Activated naive CD8-positive, alpha-beta T cell (primary cell): ENCODE measurements around the gene WDR36.

Experiments used
- H3K27ac Mint-ChIP-seq: one replicate; pipeline ENCODE4 v1.8.0; 2021; ENCODE audit warnings: mixed read lengths
- H3K27me3 Mint-ChIP-seq: one replicate; pipeline ENCODE4 v1.8.0; 2021; ENCODE audit warnings: mixed read lengths
- H3K36me3 Mint-ChIP-seq: one replicate; pipeline ENCODE4 v1.8.0; 2021; ENCODE audit warnings: mixed read lengths
- H3K4me1 Mint-ChIP-seq: one replicate; pipeline ENCODE4 v1.8.0; 2021; ENCODE audit warnings: low read depth, mixed read lengths
- H3K4me3 Mint-ChIP-seq: one replicate; pipeline ENCODE4 v1.8.0; 2021; ENCODE audit warnings: mild to moderate bottlenecking, mixed read lengths
- H3K9me3 Mint-ChIP-seq: one replicate; pipeline ENCODE4 v1.8.0; 2021; ENCODE audit warnings: low read depth, mixed read lengths

Gene WDR36

DNA sequence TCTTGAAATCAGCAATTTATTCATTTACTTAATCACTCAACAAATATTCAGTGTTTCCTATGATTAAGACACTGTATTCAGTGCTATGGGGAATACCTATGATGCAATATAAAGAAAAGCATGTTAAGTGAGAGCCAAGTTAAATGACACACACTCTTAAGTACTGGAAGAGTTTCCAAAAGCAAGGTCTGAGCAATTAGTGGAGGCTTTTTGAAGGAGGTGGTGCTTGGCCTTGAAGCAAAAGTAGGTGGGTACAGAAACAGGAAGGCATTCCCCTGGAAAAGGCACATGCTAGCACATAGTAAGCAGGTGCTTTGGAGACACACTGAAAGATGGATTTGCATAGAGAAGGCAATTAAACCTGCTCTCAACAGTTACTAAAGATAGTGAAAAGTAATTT lies 16.6 kb upstream of the WDR36 start:
- H3K36me3 Mint-ChIP-seq = peaks cover 2% of the 10 kb centered on the region
- no peaks in the 10 kb centered on the region for H3K9me3 Mint-ChIP-seq
- H3K4me1 Mint-ChIP-seq = peaks cover 38% of the 10 kb centered on the region
- H3K4me3 Mint-ChIP-seq = peak overlapping the region; percentile 25
- peak overlapping the region; percentile 28 for H3K27ac Mint-ChIP-seq
- peaks cover 33% of the 10 kb centered on the region for H3K27me3 Mint-ChIP-seq

DNA sequence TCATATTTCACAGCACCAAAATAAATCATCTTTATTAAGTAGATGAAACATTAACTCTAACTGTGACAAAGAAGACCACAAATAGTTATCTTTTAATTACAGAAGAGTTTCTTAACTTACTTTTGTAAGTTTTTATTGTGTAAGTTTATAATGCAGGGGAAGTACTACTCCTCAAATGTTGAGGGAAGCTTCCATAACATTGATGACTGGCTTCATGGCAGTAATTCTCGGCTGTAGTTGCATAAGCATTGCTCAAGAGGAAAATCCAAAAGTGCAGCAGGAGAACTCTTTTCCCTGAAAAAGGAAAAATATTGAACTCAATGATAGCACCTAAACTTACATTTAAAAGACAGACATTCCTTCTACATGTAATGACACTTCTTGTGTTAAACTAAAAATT lies 16.1 kb upstream of the WDR36 start:
- H3K27ac Mint-ChIP-seq = no peak overlapping the region
- no peak overlapping the region for H3K4me3 Mint-ChIP-seq
- peaks cover 30% of the 10 kb centered on the region for H3K27me3 Mint-ChIP-seq
- peaks cover 2% of the 10 kb centered on the region for H3K36me3 Mint-ChIP-seq
- H3K9me3 Mint-ChIP-seq = no peaks in the 10 kb centered on the region
- peaks cover 32% of the 10 kb centered on the region for H3K4me1 Mint-ChIP-seq

- H3K27me3 Mint-ChIP-seq = peaks cover 23% of the 10 kb centered on the region
- H3K4me1 Mint-ChIP-seq = peaks cover 23% of the 10 kb centered on the region
- no peaks in the 10 kb centered on the region for H3K9me3 Mint-ChIP-seq
- H3K27ac Mint-ChIP-seq = no peak overlapping the region
- no peak overlapping the region for H3K4me3 Mint-ChIP-seq
- H3K36me3 Mint-ChIP-seq = peaks cover 2% of the 10 kb centered on the region
Observed at GRCh38 chr5:111077678-111078077, 14.5 kb upstream of the WDR36 start.

DNA sequence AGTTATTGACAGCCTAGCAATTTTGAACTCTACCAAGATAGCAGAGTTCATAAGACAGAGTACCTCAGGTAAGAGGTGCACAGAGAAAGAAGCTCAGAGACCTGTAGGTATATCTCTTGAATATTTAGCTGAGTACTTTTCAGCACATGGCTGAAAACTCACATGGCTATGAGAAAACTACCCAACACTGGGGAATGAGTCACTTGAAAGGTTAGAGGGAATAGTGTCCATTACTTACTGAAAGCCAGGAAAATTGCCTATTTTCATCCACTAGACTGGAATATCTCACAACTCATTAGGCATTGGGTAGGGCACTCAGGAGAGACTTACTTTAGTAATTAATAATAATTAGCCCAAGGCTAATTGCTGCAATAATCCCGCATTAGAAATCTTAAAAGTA lies 12.3 kb upstream of the WDR36 start:
- Mint-ChIP-seq H3K4me3 (no peak overlapping the region), H3K27me3 (peaks cover 20% of the 10 kb centered on the region), H3K36me3 (no peaks in the 10 kb centered on the region), H3K9me3 (no peaks in the 10 kb centered on the region), H3K4me1 (peaks cover 7% of the 10 kb centered on the region), H3K27ac (no peak overlapping the region)

DNA sequence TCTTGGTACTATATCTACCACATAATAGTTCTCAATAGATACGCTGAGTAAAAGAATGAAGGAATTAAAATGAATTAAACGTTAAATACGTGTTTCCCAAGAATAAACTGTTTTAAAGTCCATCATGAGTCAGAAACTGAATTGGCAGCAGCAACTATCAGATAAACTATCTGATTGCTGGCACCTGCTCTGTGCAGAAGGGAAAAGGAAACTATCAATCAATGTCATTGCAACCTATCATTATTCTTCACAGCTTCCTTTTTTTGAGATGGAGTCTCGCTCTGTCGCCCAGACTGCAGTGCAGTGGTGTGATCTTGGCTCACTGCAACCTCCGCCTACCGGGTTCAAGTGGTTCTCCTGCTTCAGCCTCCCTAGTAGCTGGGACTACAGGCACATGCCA lies 8.8 kb upstream of the WDR36 start:
- no peaks in the 10 kb centered on the region for H3K9me3 Mint-ChIP-seq
- H3K36me3 Mint-ChIP-seq = no peaks in the 10 kb centered on the region
- H3K4me3 Mint-ChIP-seq = no peak overlapping the region
- no peak overlapping the region for H3K27ac Mint-ChIP-seq
- H3K27me3 Mint-ChIP-seq = peaks cover 13% of the 10 kb centered on the region
- no peaks in the 10 kb centered on the region for H3K4me1 Mint-ChIP-seq

GRCh38 chr5:111095982-111096381 lies 3.8 kb downstream of the WDR36 start:
- Mint-ChIP-seq H3K9me3 (no peaks in the 10 kb centered on the region), H3K4me1 (peaks cover 49% of the 10 kb centered on the region), H3K27me3 (peaks cover 1% of the 10 kb centered on the region), H3K27ac (no peak overlapping the region), H3K36me3 (peaks cover 7% of the 10 kb centered on the region), H3K4me3 (no peak overlapping the region)

DNA sequence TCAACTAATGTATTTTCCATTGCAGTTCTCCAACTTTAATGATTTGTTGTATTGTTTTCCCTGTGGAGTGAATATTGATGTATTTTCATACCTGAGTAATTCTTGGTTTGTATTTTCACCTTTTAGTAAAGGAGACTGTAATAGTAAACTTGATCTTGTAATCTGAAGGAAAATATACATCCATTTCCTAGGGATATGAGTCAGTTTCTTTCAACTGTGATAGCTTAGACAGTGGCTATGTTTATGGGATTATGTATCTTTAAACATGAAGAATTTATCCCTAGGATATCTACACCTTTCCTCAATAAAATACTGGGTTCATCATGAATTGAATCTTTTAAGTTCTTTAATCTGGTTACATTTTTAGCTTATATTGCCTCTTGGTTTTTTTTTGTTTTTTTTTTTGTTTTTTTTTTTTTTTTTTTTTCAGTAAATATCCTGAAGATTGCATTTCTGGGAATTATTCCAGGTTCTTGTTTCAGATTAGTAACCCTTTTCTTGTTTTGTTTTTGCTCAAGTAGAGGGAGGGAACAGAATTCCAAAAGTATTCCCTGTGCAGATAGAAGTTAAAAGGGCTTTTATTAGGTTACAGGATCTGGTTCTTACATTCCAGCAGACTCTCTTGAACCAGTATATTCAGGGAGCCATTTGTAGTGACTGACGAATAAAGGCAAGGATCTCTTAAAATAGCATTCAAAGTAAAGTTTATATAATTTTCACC lies 7.1 kb downstream of the WDR36 start:
- Mint-ChIP-seq H3K27ac (no peak overlapping the region), H3K9me3 (no peaks in the 10 kb centered on the region), H3K4me3 (no peak overlapping the region), H3K4me1 (peaks cover 36% of the 10 kb centered on the region), H3K36me3 (peaks cover 16% of the 10 kb centered on the region), H3K27me3 (no peaks in the 10 kb centered on the region)

- Mint-ChIP-seq H3K27me3 (no peaks in the 10 kb centered on the region), H3K36me3 (peaks cover 23% of the 10 kb centered on the region), H3K4me1 (peaks cover 7% of the 10 kb centered on the region), H3K27ac (peak overlapping the region; percentile 13), H3K4me3 (no peak overlapping the region), H3K9me3 (no peaks in the 10 kb centered on the region)
Observed at GRCh38 chr5:111106320-111106948, 14.3 kb downstream of the WDR36 start.

DNA sequence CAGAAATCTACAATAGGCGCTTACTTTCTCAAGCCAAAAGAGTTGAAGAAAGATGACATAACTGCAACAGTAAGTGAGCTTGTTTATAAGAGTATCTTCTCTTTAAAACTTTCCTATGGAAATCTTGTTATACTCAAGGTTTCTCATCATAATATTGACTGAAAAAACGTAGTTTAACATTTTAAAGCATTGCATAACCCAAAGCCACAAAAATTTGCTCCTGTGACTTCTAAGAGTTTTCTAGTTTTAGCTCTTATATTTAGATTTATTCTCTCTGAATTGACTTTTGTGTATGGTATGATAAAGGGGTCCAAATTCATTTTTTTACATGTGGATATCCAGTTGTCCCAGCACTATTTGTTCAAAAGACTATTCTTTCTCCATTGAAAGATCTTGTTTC lies 15.2 kb downstream of the WDR36 start:
- Mint-ChIP-seq H3K27ac (no peak overlapping the region), H3K4me3 (no peak overlapping the region), H3K27me3 (no peaks in the 10 kb centered on the region), H3K36me3 (peaks cover 25% of the 10 kb centered on the region), H3K4me1 (peaks cover 7% of the 10 kb centered on the region), H3K9me3 (no peaks in the 10 kb centered on the region)

DNA sequence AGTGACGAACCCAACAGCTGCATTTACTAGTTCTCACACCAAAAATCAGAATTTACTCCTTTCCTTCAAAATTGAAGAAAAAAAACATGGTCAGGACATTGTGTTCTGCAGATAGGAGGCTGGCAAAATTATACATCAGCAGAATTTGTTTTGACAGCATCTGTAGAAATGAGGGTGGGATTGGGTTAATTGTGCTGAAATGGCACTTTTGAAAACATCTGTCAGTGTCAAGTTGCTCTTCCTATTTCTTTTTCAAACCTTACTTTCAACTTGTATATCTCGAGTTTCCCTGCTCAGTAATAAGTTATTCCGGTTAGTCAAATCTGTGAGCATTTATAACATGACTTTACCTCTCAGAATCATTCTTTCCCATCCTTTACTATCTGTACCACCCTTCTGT lies 19.8 kb downstream of the WDR36 start:
- no peak overlapping the region for H3K4me3 Mint-ChIP-seq
- H3K27me3 Mint-ChIP-seq = no peaks in the 10 kb centered on the region
- no peaks in the 10 kb centered on the region for H3K9me3 Mint-ChIP-seq
- no peak overlapping the region for H3K27ac Mint-ChIP-seq
- peaks cover 15% of the 10 kb centered on the region for H3K36me3 Mint-ChIP-seq
- H3K4me1 Mint-ChIP-seq = peaks cover 11% of the 10 kb centered on the region

DNA sequence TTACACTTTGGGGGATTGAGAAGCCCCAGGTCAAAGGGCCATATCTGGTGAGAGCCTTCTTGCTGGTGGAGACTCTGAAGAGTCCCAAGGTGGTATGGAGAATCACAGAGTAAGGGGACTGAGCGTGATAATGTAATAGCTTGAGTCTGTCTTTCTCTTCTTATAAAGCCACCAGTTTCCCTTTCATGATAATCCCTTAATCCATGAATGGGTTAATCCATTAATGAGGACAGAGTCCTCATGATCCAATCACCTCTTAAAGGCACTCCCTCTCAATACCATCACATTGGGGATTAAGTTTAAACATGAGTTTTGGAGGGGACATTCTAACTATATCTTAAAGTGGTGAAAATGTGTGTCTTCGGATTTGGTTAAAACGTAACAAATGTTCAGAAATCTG lies 21.5 kb downstream of the WDR36 start:
- H3K9me3 Mint-ChIP-seq = no peaks in the 10 kb centered on the region
- no peak overlapping the region for H3K27ac Mint-ChIP-seq
- peaks cover 15% of the 10 kb centered on the region for H3K4me1 Mint-ChIP-seq
- H3K36me3 Mint-ChIP-seq = peaks cover 17% of the 10 kb centered on the region
- H3K4me3 Mint-ChIP-seq = no peak overlapping the region
- no peaks in the 10 kb centered on the region for H3K27me3 Mint-ChIP-seq

DNA sequence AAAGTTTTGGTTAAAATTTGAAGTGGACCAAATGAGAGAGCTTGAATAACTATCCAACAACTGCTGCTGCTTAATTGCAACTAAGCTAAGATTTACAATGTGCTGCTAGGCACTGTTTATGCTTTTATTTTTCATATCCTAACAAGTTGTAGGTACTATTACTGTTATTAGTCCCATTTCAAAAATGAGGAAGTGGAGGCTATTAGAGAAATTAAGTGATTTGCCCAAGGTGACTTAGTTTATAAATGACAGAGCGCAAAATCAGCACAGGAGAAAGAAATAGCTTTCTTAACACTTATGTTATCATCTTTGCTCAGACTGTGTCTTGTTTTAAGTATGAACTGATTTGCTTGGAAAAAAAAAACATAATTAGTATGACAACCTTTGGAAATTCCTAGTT lies 23.1 kb downstream of the WDR36 start:
- H3K4me1 Mint-ChIP-seq = peaks cover 15% of the 10 kb centered on the region
- H3K27me3 Mint-ChIP-seq = no peaks in the 10 kb centered on the region
- H3K36me3 Mint-ChIP-seq = peaks cover 17% of the 10 kb centered on the region

GRCh38 chr5:111116550-111116949 lies 24.4 kb downstream of the WDR36 start:
- Mint-ChIP-seq H3K4me1 (peaks cover 15% of the 10 kb centered on the region), H3K36me3 (peaks cover 17% of the 10 kb centered on the region), H3K4me3 (no peak overlapping the region)

More for the DNA sequence above, 23.1 kb downstream of the WDR36 start:
- Mint-ChIP-seq H3K4me3 (no peak overlapping the region), H3K27ac (no peak overlapping the region), H3K9me3 (no peaks in the 10 kb centered on the region)

GRCh38 chr5:111117136-111117535 lies 25.0 kb downstream of the WDR36 start:
- Mint-ChIP-seq H3K27me3 (no peaks in the 10 kb centered on the region), H3K27ac (no peak overlapping the region), H3K36me3 (peaks cover 18% of the 10 kb centered on the region), H3K4me3 (no peak overlapping the region), H3K9me3 (no peaks in the 10 kb centered on the region), H3K4me1 (peaks cover 19% of the 10 kb centered on the region)

More at GRCh38 chr5:111116550-111116949, 24.4 kb downstream of the WDR36 start:
- Mint-ChIP-seq H3K27ac (no peak overlapping the region), H3K27me3 (no peaks in the 10 kb centered on the region), H3K9me3 (no peaks in the 10 kb centered on the region)

GRCh38 chr5:111119221-111119620 lies 27.1 kb downstream of the WDR36 start:
- Mint-ChIP-seq H3K9me3 (no peaks in the 10 kb centered on the region), H3K27me3 (no peaks in the 10 kb centered on the region), H3K27ac (no peak overlapping the region), H3K36me3 (peaks cover 10% of the 10 kb centered on the region), H3K4me3 (no peak overlapping the region), H3K4me1 (peaks cover 18% of the 10 kb centered on the region)

DNA sequence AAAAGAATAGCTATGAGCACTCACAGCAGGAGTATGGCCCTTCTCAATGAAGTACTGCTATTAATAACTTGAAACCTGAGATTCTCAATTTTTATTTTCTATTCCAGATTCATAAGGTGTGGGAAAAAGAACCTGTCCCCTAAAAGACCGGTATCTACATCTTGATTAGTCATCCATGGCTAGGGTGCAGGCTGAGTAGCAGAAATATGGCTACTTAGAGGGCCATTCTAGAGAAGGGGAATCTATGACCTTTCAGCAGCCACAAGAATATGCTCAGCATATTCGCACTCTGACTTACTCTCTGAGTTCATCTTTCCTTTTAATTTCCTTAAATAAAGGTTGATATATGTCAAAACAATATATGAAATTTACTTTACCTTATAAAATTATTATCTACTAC lies 27.7 kb downstream of the WDR36 start:
- no peaks in the 10 kb centered on the region for H3K27me3 Mint-ChIP-seq
- no peaks in the 10 kb centered on the region for H3K9me3 Mint-ChIP-seq
- H3K27ac Mint-ChIP-seq = no peak overlapping the region
- peaks cover 20% of the 10 kb centered on the region for H3K4me1 Mint-ChIP-seq
- H3K36me3 Mint-ChIP-seq = peaks cover 15% of the 10 kb centered on the region
- H3K4me3 Mint-ChIP-seq = no peak overlapping the region
